Measurements from ENCODE around the gene ISM1. TPM values are rescaled to one million over a fixed set of nuclear protein-coding genes. Genes with fewer than 3 reads are reported as not detected.

Gene ISM1
- total and polyA plus RNA-seq, 10 donors, result 0.46 to 19.5 (median 10.6) TPM

GRCh38 chr20:13312300-13312699 is 91.2 kb downstream of the ISM1 start:
- Histone ChIP-seq H3K9me3 (peaks cover 0 to 16% (median 10%) of the 10 kb centered on the region in 8 donors), H3K36me3 (no peaks in the 10 kb centered on the region), H3K4me3 (no peak overlapping the region), H3K27ac (no peak overlapping the region), H3K4me1 (no peaks in the 10 kb centered on the region), H3K27me3 (replicated peaks in 1 of 7) (no peaks in the 10 kb centered on the region)
- TF ChIP-seq POLR2AphosphoS5 (IDR thresholded peaks at IDR 0.05) (no peak), POLR2A (IDR thresholded peaks at IDR 0.05) (no peak), CTCF (IDR thresholded peaks at IDR 0.05 in 8 of 11, conservative IDR thresholded peaks at IDR 0.05 in 3 of 11) (no peak)
- no peak for DNase-seq
- 68 to 80% (median 73%) methylated on average over 6 of the region's 6 CpGs for WGBS, 5 donors
- intact Hi-C loops (cut with DNase I; ENCODE audit: low total_unique reads), result no loop called here

- Histone ChIP-seq H3K4me3 (no peak overlapping the region), H3K4me1 (no peaks in the 10 kb centered on the region), H3K27ac (no peak overlapping the region), H3K36me3 (no peaks in the 10 kb centered on the region), H3K9me3 (peaks cover 0 to 21% (median 15%) of the 10 kb centered on the region in 8 donors), H3K27me3 (replicated peaks in 1 of 7) (no peaks in the 10 kb centered on the region)
- intact Hi-C loops (cut with DNase I; ENCODE audit: low total_unique reads), result no loop called here
- TF ChIP-seq CTCF (IDR thresholded peaks at IDR 0.05 in 8 of 11, conservative IDR thresholded peaks at IDR 0.05 in 3 of 11) (no peak), POLR2A (IDR thresholded peaks at IDR 0.05) (no peak)
- WGBS, 5 donors, result 84 to 96% (median 89%) methylated on average over 5 of the region's 5 CpGs
- no peak for DNase-seq
These were observed 92.1 kb downstream of the ISM1 start for GRCh38 chr20:13313201-13313600.

- Histone ChIP-seq H3K27me3 (replicated peaks in 1 of 7) (no peaks in the 10 kb centered on the region), H3K4me1 (no peaks in the 10 kb centered on the region), H3K9me3 (peaks cover 0 to 24% (median 17%) of the 10 kb centered on the region in 8 donors), H3K4me3 (no peak overlapping the region), H3K27ac (no peak overlapping the region), H3K36me3 (no peaks in the 10 kb centered on the region)
- no peak for TF ChIP-seq POLR2AphosphoS5 (IDR thresholded peaks at IDR 0.05)
- TF ChIP-seq CTCF (IDR thresholded peaks at IDR 0.05 in 8 of 11, conservative IDR thresholded peaks at IDR 0.05 in 3 of 11), result no peak
- no peak for TF ChIP-seq POLR2A (IDR thresholded peaks at IDR 0.05)
- intact Hi-C loops (cut with DNase I; ENCODE audit: low total_unique reads), result no loop called here
- DNase-seq, result no peak
- WGBS, 5 donors, result 80 to 93% (median 88%) methylated on average over 1 of the region's 1 CpG
These were observed 96.4 kb downstream of the ISM1 start for GRCh38 chr20:13317439-13317838.

GRCh38 chr20:13318871-13319521 is 97.9 kb downstream of the ISM1 start:
- no peaks in the 10 kb centered on the region for H3K27me3 ChIP-seq (replicated peaks in 1 of 7)
- TF ChIP-seq POLR2A (IDR thresholded peaks at IDR 0.05), result no peak
- no peak for TF ChIP-seq CTCF (IDR thresholded peaks at IDR 0.05 in 8 of 11, conservative IDR thresholded peaks at IDR 0.05 in 3 of 11)
- no peak for TF ChIP-seq POLR2AphosphoS5 (IDR thresholded peaks at IDR 0.05)
- no peaks in the 10 kb centered on the region for H3K4me1 ChIP-seq
- 67 to 91% (median 78%) methylated on average over 5 of the region's 5 CpGs for whole genome bisulfite sequencing, 5 donors
- intact Hi-C loops (cut with DNase I; ENCODE audit: low total_unique reads), result no loop called here
- H3K27ac ChIP-seq, result no peak overlapping the region
- no peak overlapping the region for H3K4me3 ChIP-seq
- H3K36me3 ChIP-seq, result no peaks in the 10 kb centered on the region
- peaks cover 0 to 24% (median 17%) of the 10 kb centered on the region in 8 donors for H3K9me3 ChIP-seq
- no peak for DNase-seq
